Calu3 (cell line): Measurements from ENCODE around the gene CPEB4. TPM values are rescaled to one million over a fixed set of nuclear protein-coding genes. Genes with fewer than 3 reads are reported as not detected.

Source experiments
- BruUV-seq: library from RNA; stranded (reverse); fragments of 400-500 nt; replicated peaks from 2 replicates; lab custom pipeline; 2021; lab: Mats Ljungman, UMichigan
- CTCF ChIA-PET: fragments of 300-600 bp; sonication (Branson Sonifier 250); formaldehyde crosslinking; loops from one replicate; lab custom pipeline; 2022; ENCODE audit warnings: antibody characterized with exemption; lab: Charles Lee
- DNase-seq: peaks from one replicate; pipeline ENCODE4 v3.0.0; 2022
- H3K27ac Mint-ChIP-seq: one replicate; pipeline ENCODE4 v1.8.0; 2022; ENCODE audit warnings: mixed read lengths; ENCODE audit not compliant: unreplicated experiment
- H3K27me3 Mint-ChIP-seq: one replicate; pipeline ENCODE4 v1.8.0; 2022; ENCODE audit warnings: mixed read lengths; ENCODE audit not compliant: unreplicated experiment
- H3K36me3 Mint-ChIP-seq: one replicate; pipeline ENCODE4 v1.8.0; 2022; ENCODE audit warnings: mild to moderate bottlenecking, moderate library complexity, mixed read lengths; ENCODE audit not compliant: insufficient read depth, unreplicated experiment
- H3K4me1 Mint-ChIP-seq: one replicate; pipeline ENCODE4 v1.8.0; 2022; ENCODE audit warnings: mild to moderate bottlenecking, low read depth, mixed read lengths; ENCODE audit not compliant: unreplicated experiment
- H3K4me3 Mint-ChIP-seq: one replicate; pipeline ENCODE4 v1.8.0; 2022; ENCODE audit warnings: mild to moderate bottlenecking, low read depth, moderate library complexity, mixed read lengths; ENCODE audit not compliant: unreplicated experiment
- H3K9me3 Mint-ChIP-seq: one replicate; pipeline ENCODE4 v1.8.0; 2022; ENCODE audit warnings: low read depth, mixed read lengths; ENCODE audit not compliant: unreplicated experiment
- CTCF ChIP-seq: fragments of 200-600 bp; IDR thresholded peaks from one replicate; pipeline ENCODE4 v1.8.0; 2022; ENCODE audit warnings: antibody characterized with exemption; ENCODE audit not compliant: unreplicated experiment
- intact Hi-C: fragments of 100-400 bp; cut with micrococcal nuclease; formaldehyde crosslinking; loops from one replicate; pipeline ENCODE4 v1.10.0; 2022; ENCODE audit not compliant: unreplicated experiment
- total RNA-seq: library from RNA; stranded (reverse); gene quantifications from 2 replicates; pipeline ENCODE4 v1.2.3, GENCODE V29; 2022

Gene CPEB4
- total RNA-seq, 1 experiment from 2014 or later = 30.8 TPM

DNA sequence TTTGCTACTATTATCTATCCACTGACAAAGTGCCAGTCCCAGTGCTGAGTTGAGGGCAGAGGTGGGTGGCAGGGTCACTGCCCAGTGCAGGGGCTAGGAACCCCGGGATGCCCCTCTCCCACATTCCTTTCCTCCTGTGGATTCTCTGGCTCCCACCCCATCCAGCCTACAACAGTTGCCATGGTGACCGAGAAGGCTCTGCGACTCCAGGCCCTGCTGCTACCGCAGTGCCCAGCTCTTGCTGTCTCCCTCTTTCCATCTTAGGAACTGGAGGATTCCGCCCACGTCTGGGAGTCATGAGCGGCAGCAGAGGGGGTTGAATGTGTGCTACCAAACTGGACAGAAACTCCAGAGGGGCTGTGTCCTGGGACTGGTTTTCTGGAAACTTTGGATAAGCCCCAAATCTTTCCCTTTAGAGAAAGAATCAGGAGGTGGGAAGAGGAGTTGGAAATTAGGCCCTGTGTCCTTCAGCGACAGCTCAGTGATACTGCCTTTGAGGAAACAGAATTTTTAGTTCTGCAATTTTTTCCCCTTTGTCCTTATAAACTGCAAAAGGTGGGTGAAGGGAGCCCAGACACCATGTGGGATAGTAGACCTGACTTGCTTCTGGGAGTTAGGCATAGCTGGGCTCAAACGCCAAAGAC lies 80.1 kb downstream of the CPEB4 start:
- H3K9me3 Mint-ChIP-seq = no peaks in the 10 kb centered on the region
- no peak for TF ChIP-seq CTCF
- H3K4me3 Mint-ChIP-seq = no peak overlapping the region
- peaks cover 22% of the 10 kb centered on the region for H3K4me1 Mint-ChIP-seq
- intact Hi-C loops = no loop called here
- CTCF ChIA-PET = no interaction called here
- DNase-seq = no peak
- no peaks in the 10 kb centered on the region for H3K27me3 Mint-ChIP-seq
- H3K27ac Mint-ChIP-seq = no peak overlapping the region
- peaks cover 14% of the 10 kb centered on the region for H3K36me3 Mint-ChIP-seq
- no TSS peak for BruUV-seq

GRCh38 chr5:173969167-173970049 lies 81.3 kb downstream of the CPEB4 start:
- H3K27me3 Mint-ChIP-seq = no peaks in the 10 kb centered on the region
- no peaks in the 10 kb centered on the region for H3K9me3 Mint-ChIP-seq
- CTCF ChIA-PET = interaction anchor here (1.3 kb wide), 1 partner anchor 44 kb away, joined by 4 read pairs; no protein-coding TSS in a partner anchor
- DNase-seq = no peak
- H3K27ac Mint-ChIP-seq = no peak overlapping the region
- no peak for TF ChIP-seq CTCF
- no peak overlapping the region for H3K4me3 Mint-ChIP-seq
- H3K4me1 Mint-ChIP-seq = peaks cover 22% of the 10 kb centered on the region
- intact Hi-C loops = loop anchor here (5.0 kb wide), 1 partner anchor 147 kb away; no protein-coding TSS in a partner anchor
- BruUV-seq = no TSS peak
- H3K36me3 Mint-ChIP-seq = peaks cover 9% of the 10 kb centered on the region

DNA sequence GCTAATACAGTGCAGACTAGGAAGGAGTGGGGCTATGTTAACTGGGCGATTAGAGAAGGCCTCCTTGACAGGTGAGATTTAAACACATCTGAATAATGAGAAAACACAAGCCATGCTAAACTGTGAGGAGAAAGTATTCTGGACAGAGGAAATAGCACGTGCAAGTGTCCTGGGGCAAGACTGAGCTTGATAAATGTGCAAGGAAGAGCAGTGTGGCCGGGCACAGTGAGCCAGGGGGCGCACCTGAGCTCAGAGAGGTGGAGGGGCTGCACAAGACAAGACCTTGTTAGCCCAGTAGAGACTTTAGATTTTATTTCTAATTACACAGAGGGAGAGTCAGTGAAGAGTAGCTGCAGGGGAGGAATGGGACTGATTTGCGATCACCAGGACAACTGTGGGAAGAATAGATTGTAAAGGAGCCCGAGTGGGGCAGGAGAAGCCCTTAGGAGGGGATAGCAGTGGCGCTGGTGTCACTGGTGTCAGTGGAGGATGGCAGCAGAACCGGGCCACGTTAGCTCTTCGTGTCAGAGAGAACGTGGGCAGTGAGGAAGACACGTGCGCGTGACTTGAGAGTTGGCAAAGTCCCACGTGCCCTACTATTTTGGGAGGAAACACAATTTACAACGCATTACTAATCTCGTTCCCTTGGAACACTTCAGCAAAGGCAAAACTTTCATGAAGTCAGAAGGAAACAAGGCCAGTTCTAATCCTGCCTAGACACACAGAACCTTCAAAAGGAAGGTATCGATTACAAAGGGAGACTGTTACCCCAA lies 82.9 kb downstream of the CPEB4 start:
- H3K27ac Mint-ChIP-seq = no peak overlapping the region
- DNase-seq = no peak
- no peak overlapping the region for H3K4me3 Mint-ChIP-seq
- CTCF ChIA-PET = interaction anchor here (0.6 to 1.4 kb wide), 2 partner anchors 58 to 355 kb away, joined by 3 to 5 read pairs; no protein-coding TSS in a partner anchor
- BruUV-seq = no TSS peak
- H3K36me3 Mint-ChIP-seq = peaks cover 9% of the 10 kb centered on the region
- no peak for TF ChIP-seq CTCF
- peaks cover 22% of the 10 kb centered on the region for H3K4me1 Mint-ChIP-seq
- H3K9me3 Mint-ChIP-seq = no peaks in the 10 kb centered on the region
- H3K27me3 Mint-ChIP-seq = peaks cover 1% of the 10 kb centered on the region
- intact Hi-C loops = loop anchor here (5.0 kb wide), 1 partner anchor 149 kb away; no protein-coding TSS in a partner anchor

- Mint-ChIP-seq H3K27ac (no peak overlapping the region), H3K36me3 (peaks cover 9% of the 10 kb centered on the region), H3K27me3 (peaks cover 9% of the 10 kb centered on the region), H3K4me3 (no peak overlapping the region), H3K9me3 (no peaks in the 10 kb centered on the region), H3K4me1 (peaks cover 22% of the 10 kb centered on the region)
- TF ChIP-seq CTCF = no peak
- CTCF ChIA-PET = interaction anchor here (1.4 to 3.0 kb wide), 2 partner anchors 356 kb away, joined by 3 to 17 read pairs; partner anchors contain the start of gene BOD1
- no TSS peak for BruUV-seq
- intact Hi-C loops = loop anchor here (2.0 to 5.0 kb wide), 3 partner anchors 53 to 207 kb away; no protein-coding TSS in a partner anchor
- no peak for DNase-seq
Observed at GRCh38 chr5:173971681-173972345, 83.7 kb downstream of the CPEB4 start.
